HL-60/S4 treated with retinoic acid at 250 ng/mL for 4 days and 3 days (cell line): ENCODE results near the gene LUZP2.

Experiments used
- in situ Hi-C: fragments of 300-500 bp; cut with MboI; formaldehyde crosslinking; loops from 2 replicates; pipeline ENCODE4 v1.7.0; 2022; ENCODE audit warnings: low sequenced_read_pairs

The LUZP2 gene

DNA sequence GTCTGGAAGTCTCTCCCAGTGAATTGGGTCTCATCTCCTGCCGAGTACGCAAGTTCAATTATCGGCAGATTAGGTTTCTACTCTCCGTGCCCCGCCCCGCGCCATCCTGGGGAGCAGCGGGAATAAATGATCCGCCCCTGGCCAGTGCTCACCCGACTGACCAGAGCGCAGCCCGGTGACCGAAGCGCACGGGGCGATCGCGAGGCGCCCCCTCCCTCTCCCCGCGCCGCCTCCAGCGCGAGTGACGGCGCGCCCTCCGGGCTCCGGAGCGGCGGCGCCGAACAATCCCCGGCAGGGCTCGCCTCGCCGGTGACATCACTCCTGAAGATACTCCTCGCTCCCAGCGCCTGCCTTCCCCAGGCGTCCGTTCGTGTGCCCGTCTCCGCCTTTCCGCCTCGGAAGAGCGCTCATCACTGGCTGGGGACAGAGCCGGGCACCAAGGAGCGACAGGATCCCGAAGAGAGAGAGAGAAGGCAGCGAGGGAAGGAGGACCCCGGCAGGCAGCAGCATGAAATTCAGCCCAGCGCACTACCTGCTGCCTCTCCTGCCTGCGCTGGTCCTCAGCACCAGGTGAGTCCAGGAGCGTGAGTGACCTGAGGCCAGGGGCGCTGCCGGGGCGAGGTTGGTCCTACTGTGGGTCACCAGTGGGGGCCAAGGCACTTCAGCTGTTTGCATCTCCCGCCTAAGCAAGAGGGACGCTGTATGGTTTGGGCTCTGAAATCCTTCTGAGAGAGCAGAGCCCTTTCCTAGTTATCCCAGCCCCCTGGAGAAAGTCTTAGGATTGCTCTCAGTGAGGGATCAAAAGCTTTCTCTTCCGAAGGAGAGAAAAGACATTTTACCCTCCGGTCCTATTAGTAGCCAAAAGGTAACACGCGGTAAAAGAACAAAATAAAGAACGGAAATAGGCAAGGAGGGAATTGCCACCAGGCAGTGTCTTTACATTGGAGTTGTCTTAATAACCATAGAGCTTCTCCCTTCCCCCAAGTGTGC is at the start of gene LUZP2:
Gene LUZP2, plus strand, starts transcription at position 318 of the 990 bp plus-strand sequence.
- in situ Hi-C loops, result no loop called here

DNA sequence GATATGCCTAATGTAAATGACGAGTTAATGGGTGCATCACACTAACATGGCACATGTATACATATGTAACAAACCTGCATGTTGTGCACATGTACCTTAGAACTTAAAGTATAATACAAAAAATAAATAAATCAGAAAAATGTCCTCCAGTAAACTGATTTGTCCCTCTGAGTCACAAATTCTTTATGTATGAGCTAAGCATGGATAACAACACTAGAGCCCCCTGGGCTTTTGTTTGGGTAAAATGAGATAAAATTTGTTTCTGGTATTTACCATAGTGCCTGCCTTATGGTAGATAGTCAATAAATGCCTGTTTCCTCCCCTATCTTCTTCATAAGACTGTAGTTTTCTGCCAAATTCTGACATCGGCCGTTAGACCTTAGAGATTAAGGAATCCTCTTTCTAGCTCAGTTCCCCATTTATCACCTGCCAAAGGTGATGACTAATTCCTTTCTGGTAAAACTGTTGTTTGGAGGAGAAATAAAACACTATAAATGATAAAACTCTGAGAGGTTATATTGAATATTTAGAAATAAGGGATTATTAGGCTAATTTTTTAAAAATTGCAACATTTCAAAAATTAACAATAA is 43.6 kb upstream of the LUZP2 start:
- in situ Hi-C loops, result no loop called here

DNA sequence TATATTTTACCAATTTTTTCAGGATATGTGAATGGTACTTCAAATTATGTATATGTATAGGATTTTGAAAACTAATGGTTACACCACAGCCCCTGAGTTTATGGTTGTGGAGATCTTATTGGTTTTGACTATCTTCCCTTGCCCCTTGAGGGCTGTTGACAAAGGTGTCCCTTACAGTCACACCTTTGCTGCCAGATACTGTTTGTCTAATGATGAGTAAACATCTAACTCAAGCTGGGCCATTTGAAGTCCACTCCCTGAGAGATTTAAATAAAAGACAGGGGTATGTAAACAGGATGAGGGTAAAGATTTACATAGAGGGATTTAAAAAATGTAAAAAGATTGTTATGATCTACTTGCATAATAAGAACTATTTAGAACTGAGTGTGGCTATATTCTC is 38.9 kb upstream of the LUZP2 start:
- in situ Hi-C loops, result no loop called here

DNA sequence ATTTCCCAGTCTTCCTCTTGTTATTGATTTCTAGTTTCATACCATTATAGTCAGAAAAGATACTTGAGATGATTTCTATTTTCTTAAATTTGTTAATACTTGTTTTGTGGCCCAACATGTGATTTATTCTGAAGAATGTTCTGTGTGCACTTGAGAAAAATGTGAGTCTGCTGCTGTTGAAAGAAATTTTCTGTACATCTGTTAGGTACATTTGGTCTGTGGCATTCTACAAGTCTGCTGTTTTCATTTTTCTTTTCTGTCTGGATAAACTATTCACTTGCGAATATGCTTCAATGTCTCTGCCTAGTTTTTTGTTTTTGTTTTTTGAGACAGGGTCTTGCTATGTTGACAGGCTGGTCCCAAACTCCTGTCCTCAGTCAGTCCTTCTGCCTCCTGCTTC is 26.4 kb upstream of the LUZP2 start:
- in situ Hi-C loops, result no loop called here

DNA sequence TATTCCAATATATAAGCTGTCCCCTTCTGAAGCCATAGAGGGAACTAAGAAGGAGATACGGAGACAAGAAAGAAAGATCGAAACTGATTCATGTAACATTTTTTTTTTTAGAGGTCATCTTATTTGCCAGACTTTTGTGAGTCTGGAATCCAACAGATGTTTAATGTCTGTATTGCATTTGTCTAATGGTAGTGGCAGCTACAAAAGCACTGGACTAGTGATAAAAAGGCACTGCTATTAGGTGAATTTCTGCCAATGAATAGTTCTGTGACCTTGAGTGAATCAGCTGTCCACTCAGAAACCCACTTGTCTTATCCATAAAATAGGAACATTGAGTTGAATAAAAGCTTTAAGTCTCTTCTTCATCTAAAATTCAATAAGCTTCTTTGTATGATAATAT is 25.8 kb upstream of the LUZP2 start:
- in situ Hi-C loops, result no loop called here

DNA sequence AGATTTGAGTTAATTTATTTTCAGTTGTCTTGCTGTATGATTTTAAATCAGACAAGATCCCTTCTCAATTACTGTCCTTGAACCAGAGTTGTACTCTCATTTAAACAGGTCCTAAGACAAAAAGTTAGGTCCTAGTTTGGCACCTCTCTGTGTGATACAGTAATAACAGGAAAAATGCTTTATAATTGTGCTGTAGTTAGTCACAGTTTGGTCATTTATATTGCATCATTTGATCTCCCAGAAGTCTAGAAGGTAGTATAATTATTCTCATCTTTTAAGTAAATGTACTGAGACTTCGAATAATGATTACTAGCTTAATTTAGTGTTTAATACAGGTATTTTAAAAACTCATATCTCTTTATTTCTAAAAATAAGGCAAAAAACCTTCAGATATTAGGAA is 18.1 kb upstream of the LUZP2 start:
- in situ Hi-C loops, result no loop called here

DNA sequence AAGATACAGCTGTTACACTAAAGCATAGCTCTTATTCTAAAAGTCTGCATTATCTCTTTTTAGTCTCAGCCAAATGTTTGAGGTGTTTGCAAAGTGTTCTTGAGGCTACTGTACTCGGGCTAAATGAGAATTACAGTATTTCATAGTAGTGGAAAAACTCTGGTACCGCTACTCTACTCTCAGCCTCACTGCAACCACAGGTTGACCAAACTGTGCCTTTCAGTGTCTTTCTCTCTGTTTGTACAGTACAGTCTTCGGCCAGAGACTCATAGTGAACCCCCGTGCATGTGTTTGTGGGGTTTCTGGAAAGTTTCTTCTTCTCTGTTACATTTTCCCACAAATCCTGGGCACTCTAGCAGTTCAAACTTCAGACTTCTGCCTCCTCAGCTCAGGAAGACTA is 7.4 kb upstream of the LUZP2 start:
- in situ Hi-C loops, result no loop called here

DNA sequence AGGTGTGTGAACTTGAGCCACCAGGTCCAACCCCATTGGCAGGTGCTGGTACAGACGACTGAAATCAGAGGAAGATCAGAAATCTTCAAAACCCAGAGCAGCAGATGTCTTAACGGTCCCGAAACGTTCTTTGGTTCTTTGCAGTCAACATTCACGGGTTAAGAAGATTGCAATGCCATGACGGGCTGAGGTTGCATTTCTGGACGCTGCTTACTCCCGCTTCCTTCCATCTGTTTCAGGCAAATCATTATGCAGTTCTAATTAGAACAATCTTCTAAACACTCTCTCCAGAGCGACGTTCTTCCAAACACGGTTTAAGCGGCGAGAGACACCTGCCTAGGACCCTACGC is 492 bp upstream of the LUZP2 start:
- in situ Hi-C loops, result no loop called here

DNA sequence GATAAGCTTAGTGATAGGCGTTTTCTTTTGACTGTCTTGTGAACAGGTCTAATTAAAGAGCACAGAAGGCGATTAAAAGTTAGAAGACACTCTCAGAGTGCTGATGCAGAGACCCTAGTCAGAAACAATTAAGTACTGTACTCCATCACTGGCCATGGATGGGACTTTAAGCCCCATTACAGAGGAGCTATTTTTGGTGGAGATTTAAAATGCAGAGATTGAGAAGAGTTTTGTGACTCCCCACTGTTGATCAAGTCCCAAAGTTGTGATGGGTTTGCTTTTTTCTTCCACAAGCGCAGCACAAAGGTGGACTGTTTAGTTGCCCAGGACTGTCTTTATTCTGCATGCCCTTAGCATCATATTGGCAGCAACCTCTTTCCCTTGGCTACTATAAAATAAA is 978 bp downstream of the LUZP2 start:
- in situ Hi-C loops, result no loop called here

DNA sequence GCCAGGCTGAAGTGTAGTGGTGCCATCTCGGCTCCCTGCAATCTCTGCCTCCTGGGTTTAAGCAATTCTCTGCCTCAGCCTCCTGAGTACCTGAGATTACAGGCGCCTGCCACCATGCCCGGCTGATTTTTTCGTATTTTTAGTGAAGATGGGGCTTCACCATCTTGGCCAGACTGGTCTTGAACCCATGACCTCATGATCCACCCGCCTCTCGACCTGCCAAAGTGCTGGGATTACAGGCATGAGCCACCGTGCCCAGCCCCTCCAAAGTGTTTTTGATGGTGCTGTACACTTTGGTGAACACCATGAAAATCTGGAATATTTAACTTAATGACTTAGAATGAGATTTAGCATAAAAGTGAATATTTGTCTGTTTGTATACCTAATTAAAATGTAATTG is 5.6 kb downstream of the LUZP2 start:
- in situ Hi-C loops, result no loop called here

DNA sequence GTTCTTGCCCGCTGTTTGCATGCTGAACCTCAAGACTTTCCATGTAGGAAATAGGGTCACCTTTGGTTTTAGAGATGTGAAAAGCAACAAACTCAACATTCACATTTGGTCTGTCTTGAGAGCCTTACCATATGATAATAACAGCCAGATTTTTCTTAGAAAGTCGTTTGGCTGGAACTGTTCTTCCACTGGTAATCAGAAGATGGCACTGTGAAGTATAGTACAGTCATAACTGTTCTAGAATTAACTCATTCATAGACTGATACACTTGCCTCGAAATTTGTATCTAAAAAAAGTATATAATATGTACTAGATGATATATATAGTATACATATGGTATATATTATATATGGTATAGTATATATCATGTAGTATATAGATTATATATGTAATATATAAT is 12.3 kb downstream of the LUZP2 start:
- in situ Hi-C loops, result no loop called here

DNA sequence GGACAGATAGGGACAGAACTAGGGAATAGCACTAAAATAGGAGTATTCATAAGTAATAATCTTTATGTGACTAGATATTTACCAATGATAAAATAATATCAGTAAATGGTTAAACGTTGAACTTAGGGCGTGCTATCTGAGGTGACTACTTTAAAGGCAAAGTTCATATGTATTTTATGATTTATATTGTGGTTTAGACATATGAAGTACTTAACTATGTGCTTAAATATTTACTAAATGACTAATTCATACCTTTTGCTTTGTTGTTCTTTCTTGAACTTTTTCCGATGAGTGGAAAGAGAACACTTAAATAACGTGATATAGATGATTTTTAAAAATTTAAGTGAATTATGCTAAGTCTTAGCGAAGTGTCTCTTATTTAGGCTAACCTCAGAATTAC is 14.7 kb downstream of the LUZP2 start:
- in situ Hi-C loops, result no loop called here

DNA sequence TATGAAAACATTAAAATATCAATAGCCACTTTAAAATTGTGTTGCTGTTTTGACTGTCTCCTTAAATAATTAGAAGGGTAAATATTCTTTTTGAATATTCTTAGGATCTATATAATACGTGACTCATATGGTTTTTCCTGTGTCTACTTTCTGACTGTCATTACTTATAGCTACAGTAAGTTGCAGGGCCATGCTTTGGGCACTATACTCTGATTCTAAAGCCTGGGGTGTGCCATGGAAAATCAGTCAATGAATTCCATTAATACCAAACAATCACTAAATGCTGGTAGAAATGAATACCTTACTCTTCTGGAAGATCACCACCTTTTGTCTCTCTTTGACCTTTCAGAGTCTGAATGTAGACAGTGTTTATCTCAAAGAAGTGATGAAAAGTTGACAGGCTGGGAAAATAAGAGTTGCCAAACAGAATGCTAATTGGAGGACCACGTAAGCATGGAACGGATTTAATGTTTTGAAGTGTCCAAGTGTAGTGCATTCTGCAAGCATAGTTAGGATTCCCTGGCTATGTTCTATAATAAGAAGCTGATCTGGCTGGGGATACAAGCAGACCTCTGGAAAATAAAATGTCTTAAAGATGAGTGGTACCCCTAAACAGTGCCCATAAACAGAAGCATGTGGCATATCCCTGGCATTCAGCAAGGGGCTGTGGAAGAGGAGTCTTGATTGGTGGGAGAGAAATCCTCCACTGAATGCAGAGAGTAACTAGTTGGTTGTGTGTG is 16.8 kb downstream of the LUZP2 start:
- in situ Hi-C loops, result no loop called here

DNA sequence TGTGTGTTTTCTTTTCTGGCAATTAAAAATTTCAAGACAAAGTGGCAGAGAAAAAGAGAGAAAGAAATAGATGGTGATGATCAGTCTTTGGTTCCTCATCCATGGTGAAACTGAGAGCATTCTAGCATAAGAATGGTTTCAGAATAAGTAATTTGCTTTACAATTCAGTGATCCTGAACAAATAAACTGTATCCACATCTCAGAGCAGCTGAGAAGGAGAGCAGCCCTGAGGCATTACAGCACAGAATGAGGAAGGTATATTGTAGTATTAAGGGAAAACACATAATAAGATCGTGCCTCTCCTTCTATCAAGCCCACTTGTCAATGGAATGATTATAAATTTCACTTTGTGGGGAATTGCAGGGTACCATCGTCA is 17.4 kb downstream of the LUZP2 start:
- in situ Hi-C loops, result no loop called here

DNA sequence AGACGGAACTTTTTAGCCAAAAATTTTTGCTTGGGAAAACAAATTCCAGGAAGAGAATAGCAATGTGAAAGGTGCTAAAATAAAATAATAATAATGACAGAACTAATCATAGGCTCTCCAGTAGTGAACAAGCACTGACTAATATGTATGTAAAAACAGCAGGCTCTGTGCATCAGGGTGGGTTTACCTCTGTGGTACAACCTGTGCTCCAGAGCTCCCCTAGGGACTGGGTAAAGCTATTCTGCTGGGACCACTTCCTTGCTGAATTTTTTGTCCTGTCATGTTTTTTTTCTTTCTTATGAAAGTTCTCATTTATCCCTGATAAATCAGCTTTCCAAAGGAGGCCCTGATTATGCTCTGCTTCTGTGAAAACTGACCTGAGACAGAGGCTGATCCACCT is 18.8 kb downstream of the LUZP2 start:
- in situ Hi-C loops, result no loop called here

DNA sequence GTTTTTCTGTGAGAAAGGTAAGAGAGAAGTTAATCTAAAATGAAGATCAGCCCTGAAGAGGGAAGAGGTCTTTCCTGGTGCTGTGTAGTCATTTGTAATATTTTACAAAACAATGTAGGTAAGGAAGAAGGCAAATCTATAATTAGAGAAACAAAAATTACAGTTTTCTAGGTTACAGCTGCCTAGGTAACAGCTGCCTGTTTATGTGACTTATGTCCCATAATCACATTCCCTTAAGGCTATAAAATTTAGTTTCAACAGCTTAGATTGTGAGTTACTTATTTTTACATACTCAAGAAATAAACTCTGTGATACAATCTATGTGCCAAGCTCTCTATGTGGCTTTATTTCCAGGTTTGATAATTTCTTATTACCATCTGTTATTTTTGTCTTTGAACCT is 19.8 kb downstream of the LUZP2 start:
- in situ Hi-C loops, result no loop called here

DNA sequence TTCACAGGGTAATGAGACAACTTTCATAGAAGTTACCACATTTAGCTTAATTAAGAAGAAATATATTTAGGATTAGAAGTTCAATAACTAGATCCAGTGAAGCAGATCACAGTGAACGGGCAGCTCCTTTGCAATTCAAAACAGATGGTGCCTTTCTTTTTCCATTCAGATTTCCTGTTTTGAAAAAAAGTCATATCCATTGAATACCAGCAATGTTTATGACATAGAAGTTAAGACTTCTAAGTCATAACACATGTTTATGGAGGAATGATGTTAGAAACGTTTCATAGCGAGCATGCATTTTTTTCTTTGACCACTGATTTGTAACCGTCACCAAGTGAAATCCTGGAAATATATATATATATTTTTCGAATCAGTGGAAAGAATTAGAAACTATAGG is 24.7 kb downstream of the LUZP2 start:
- in situ Hi-C loops, result no loop called here

DNA sequence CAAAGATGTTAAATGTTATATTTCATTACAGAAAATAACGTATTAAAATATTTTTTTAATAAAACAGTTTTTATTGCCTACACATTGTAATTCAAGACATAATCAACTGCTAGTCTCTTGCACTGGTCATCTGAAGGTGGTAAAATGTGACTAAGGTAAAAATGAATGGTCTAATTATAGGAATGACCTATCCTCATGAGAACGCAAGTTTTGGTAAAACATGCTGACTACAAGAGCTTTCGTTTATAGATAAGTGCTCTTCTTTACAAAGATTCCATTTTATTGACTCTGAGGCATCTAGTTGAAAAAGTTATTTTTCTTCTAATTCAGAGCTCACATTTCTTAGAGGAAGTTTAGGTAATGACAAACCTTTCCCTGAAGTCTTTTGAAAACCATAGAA is 27.3 kb downstream of the LUZP2 start:
- in situ Hi-C loops, result no loop called here

DNA sequence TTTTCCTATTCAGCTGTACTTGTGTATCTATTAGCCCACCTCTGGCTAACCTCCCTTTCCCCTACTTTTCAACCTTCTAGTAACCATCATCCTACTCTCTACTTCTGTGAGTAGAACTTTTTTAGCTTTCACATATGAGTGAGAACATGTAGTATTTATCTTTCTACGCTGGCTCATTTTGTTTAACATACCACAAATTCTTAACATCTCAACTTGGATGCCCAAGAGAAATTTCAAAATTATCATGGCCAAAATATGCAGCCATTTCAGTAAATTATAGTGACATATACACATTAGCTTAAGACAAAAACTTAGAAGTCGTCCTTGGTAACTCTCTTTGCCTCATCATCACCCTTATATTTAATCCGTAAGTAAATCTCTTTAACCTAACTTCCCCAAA is 34.7 kb downstream of the LUZP2 start:
- in situ Hi-C loops, result no loop called here

DNA sequence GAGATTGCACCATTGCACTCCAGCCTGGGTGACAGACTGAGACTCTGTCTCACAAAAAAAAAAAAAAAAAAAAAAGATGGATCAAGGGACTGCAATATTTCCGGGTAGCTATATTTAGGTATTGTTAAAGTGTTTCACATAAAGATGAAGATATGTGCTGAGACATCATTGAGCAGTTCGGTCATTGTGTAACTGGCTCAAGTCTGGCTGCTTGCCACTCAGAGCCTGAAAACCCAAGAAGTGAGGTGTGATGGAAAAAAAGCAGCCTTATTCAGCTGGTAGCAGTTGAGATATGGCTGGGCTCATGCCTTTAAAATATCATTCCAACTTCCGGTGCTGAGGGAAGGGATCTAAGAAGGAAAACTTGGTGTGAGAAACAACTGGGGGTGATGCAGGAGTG is 46.9 kb downstream of the LUZP2 start:
- in situ Hi-C loops, result no loop called here

DNA sequence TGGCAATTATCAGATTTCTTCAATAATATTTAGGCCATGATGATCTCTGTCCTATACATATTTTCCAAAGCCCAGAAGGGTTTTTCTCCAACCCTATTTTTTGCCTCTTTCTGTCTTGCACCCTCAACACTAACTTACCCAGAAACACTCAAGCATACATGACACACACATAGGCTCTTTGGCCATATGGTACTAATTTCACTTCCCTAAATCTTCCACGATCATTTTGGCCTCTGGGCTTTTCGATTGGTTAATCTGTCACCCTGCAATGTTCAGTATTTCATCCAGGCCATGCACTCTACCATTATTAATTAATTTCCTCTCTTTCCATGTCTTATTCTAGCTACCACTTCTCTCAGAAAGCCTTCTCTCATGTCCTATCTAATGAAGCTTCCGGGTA is 59.8 kb downstream of the LUZP2 start:
- in situ Hi-C loops, result no loop called here

DNA sequence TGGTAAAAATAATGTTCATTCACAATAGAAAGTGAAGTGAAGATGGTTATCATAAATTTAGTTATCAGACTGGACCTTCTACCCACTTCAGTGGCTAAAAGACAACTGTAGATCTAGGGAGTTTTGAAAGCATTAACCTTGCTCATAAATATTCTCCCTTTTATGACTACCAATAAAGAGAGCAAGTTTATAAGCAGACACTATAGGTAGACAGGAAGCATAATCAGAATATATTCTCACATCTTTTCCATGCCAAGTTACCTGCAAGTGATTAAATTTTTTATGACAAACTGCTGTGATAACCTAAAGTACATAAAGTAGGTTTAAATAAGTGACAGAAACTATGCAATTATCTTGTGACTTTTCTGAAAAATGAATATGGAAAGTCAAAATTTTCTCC is 62.5 kb downstream of the LUZP2 start:
- in situ Hi-C loops, result no loop called here
